NB4 (cell line): ENCODE measurements around the gene EXOC6B.

ENCODE experiments used
- CTCF ChIP-seq: IDR thresholded peaks from one replicate; pipeline ENCODE4 v1.5.1; 2012; ENCODE audit warnings: low read depth, low read length
- MYC ChIP-seq: IDR thresholded peaks from 2 replicates; pipeline ENCODE4 v1.6.1; 2011; ENCODE audit warnings: low read depth, low read length
- POLR2A ChIP-seq: IDR thresholded peaks from 2 replicates; pipeline ENCODE4 v1.6.1; 2011; ENCODE audit warnings: mild to moderate bottlenecking; ENCODE audit not compliant: insufficient read length; ENCODE audit errors: extremely low read depth
- TF ChIP-seq, protein P1 (sequence below): IDR thresholded peaks from 2 replicates; pipeline ENCODE4 v1.6.1; 2011; ENCODE audit warnings: low read depth, low read length

DNA sequence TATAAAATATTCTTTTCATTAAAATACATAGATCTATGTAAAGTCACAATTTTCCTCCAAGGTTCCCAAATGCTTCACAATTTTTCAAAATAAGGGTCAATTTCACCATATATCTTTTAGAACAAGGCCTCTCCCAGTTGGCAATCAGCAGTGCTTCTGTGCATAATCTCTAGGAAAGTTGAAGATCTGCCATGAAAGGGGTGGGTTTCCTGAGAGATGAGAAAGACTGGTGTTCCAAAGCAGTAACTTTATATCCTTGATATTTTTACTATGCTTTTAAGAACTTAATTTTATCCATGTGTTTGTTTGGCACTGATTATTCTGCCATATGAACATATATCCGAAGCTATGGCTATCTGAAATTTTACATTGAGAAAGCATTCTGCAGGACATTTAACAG lies 478.8 kb downstream of the EXOC6B start:
- TF ChIP-seq CTCF, result no peak
- TF ChIP-seq MYC, result no peak
- TF ChIP-seq, protein P1, sequence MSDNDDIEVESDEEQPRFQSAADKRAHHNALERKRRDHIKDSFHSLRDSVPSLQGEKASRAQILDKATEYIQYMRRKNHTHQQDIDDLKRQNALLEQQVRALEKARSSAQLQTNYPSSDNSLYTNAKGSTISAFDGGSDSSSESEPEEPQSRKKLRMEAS, result no peak
- no peak for TF ChIP-seq POLR2A
